NCI-H345 (cell line): ENCODE measurements around the gene ING3.
"Not testable (repeated sequence)": the region's sequence is repeated elsewhere in the genome, so short reads cannot be mapped to it uniquely, and the experiment has no call there.

Experiments used
- DNase-seq: peaks from one replicate; lab custom pipeline; 2025; lab: John Stamatoyannopoulos, UW

The ING3 gene

DNA sequence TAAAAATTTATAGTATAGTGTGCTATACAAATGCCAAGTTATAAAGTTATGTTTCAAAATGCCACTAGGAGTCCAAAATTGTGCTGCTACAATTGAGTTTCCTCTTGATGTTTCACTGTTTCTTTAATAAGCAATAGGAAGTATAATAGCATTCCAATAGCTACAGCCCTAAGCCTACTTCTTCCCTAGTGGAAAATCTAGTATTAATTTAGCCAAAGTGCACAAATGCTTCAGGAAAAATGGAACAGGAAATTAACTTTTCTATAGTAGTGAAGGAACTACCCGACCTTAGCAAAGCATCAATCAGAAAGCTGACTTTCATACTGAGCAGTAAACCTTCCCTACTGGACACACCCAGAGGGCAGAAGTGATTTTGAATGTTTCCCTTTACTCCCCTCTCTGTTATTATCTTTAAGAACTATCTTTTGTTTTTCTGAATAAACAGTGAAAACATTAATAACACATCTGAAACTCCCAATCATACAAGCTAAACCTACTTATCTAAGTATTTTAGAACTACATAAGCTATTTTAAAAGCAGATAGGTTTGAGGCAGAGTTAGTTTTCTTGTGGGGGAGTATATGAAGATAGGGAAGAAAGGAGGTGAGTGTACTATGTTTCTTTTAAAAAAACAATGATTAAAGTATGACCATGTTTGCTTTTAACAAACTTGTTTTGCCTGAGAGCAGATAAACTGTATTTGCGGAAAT lies 51.6 kb downstream of the ING3 start:
- no peak for DNase-seq

DNA sequence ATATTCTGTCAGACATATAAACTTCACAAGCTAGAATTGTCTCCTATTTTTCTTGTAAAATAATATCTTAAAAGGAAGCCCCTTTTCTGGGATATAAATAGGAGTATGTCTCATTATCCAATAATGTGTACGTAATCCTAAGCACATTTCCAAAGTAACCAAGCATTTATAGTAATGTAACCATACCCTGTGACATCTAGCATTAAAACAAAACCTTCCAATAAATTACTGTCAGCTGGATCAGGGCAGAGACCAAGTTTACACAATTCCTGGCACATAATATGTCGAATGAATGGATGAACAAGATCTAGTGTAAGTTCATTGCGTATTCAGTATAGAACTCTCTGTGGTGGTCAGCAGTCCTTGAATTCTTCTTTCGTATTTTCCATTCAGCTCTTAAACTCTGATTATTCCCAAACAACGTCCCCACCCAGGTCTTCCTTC lies 52.2 kb downstream of the ING3 start:
- DNase-seq: no peak

DNA sequence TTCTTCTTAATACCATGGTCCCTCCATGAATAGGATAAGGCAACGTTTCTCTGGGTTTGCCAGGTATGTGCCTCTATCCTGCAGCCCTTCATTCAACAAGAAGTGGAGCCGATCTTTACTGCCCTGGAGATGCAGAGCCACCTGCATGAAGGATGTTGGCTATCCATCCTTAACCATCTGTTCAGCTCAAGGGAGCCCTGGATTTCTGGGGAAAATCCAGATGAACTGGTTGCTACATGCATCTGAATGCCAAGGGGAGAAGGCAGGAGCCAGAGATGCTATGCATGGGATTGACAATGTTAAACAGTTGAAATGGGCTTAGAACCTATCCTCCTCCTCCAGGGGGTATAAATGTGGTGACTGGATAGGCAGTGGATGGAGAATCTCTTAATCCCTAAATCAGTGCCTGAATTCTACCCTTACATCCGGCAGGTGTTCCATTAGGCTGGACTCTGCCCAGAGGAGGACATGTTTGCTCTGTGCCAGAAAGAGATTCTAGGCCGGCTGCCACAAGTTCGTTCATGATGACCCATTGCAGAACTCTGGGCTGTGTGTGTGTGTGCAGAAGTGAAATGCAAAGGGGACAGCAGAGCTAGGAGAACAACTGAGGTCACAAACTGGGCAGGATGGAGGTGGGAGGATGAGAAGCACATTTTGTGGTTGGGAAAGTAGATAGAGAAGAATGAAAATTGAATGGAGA lies 53.6 kb downstream of the ING3 start:
- DNase-seq: no peak

DNA sequence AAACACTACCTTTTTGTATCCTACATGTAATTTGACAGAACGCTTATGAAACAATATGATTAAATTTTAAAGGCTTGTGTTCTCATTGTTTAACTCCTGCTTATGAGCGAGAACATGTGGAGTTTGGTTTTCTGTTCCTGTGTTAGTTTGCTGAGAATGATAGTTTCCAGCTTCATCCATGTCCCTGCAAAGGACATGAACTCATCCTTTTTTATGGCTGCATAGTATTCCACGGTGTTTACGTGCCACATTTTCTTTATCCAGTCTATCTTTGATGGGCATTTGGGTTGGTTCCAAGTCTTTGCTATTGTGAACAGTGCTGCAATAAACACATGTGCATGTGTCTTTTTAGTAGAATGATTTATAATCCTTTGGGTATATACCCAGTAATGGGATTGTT lies 54.5 kb downstream of the ING3 start:
- DNase-seq: not testable (repeated sequence)

DNA sequence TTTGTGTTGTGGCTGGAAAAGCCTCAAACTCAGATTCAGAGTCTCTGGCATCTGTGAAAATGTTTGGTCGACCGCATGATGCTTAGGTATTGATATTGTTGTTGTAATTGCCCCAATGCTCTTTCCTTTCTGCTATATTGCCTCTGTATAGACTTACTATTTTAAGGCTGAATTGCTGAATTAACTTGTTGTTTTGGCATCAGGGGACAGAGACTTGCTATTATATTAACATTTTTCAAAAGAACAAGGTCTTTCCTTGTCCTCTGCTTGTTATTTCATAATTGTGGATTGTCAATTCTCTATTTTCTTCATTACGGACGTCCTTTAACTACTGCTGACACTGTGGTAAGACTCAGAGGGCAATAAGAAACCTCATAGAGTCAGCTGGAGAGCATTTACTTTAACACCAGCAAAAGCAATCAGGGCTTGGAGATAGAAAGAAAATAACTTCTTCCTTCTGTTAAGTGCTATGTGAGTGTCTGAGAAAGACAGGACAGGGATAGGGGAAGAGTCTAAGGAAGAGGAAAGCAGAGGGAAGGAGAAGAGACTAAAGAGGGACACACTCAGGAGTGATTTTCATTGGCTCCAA lies 55.5 kb downstream of the ING3 start:
- no peak for DNase-seq

DNA sequence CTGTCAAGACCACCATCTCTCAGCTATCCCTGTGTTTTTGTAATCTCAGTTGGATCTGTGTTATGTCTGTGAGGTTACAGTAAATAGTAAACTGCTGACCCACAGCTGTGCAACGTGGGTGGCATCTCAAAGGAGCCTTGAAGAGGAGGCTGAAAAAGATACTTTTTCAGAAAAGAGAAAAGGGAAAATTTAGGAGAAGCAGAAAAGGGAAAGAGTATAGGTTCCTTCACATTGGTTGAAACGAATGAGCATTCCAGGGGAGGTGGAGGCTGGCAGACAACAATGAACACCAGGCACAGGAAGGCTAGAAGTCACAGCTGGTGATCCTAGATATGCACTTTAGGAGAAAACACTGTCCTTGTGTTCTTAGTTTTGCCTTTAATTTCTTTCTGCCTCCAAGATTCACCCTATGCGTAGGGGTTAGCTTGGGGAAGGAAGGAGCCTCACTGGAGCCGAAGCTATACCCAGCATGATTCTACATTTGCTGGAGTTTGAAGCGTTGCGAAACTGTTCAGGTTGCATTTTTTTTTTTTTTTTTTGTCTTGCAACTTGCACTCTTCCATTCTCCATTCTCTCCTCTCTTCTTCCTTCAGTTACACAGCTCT lies 56.2 kb downstream of the ING3 start:
- no peak for DNase-seq

DNA sequence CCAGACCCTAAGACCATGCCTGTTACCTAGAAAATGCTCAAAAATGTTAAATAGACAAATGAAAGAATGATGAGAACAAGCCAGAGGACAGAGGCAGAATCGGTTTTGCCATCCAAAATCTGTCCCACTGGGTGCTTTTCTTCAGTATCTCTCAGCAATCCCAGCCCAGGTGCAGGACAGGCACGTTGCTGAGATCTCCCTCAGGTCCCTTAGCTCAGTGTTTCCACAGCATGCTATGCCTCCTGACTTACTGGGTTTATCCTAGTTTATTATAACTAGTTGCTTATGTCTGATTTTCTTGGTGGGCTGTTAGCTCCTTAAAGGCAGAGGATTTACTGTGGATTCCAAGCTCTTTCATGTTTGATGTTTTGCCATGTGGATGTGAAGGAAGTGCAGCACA lies 58.2 kb downstream of the ING3 start:
- DNase-seq: no peak

DNA sequence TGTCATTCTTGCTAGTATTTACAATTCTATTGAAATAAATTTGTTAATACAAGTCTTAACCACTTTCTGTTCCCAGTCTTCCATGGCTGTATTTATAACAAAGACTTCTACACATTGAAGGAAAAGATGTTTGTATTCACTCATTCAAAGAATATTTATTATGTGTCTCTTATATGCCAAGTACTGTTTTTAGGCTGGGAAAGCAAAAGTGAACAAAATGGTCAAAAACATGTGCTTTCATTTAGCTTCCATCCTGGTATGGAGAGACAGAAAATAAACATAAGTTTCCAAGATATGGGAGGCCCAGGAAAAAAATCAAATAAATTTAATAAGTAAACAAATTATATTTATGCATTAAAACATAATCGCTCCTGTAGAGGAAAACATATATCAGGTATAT lies 60.8 kb downstream of the ING3 start:
- DNase-seq: no peak

DNA sequence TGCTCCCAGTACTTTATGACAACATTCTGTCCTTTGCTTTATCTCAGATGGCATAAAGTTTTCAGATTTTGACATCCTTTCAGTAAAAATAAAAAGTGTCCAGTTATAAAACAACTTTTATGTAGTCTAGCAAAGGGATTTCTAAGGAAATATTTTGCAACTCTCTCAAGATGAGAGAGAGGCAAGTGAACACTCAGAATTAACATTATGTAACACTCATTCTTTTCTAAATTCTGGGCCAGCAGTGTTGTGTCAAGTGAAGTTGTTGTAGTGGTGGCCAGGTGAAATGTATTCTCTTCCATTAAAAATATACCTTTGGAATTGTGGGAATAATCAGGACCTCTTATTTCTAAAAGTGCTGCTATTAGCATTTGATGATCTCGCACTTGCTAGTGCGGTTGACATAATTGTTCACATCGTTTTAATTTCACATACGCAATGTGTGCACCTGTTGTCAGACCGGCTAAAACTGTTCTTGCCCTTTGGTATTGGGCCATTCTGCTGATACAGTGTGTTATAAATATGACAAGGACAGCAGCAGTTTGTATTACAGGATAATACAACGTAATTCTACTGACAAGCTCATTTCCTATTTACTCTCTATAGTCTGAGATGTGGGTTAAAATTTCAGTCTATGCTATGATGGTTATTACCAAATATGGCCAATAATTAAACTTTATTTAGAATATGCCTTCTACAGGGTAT lies 61.7 kb downstream of the ING3 start:
- no peak for DNase-seq

DNA sequence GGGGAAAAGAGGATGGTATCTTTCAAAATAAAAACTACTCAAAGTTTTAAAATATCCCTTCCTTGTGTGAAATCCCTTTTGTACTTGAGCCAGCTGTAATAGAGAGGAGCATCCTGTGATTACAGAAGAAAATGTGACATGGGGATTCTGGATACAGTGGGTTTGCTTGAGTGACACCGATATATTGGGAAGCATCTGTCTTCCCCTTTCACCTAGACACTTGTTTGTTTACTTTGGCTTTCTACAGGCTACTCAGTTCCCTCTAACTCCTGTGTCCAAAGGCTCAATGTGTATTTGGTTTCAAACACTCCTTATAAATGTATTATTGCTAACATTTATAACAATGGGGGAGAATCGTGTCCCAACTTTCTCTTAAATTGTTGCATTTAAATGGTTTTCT lies 62.3 kb downstream of the ING3 start:
- no peak for DNase-seq

DNA sequence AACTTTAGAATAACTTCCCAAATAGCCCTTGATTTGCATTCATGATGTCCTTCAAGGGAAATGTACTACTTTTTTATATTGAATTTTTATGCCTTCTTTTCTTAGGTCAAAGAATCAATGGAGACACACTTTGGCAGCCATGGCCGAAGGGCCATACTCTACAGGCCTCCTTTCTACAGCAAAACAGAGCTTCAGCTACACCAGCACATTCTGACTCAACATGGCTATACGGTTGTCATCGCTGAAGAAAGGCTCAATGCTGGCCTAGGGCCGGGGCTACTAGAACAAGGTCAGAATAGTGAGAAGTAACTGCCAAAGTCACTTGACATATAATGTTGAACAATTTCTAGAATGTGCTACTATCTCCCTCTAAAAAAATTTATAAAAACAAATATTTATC lies 65.0 kb downstream of the ING3 start:
- no peak for DNase-seq

DNA sequence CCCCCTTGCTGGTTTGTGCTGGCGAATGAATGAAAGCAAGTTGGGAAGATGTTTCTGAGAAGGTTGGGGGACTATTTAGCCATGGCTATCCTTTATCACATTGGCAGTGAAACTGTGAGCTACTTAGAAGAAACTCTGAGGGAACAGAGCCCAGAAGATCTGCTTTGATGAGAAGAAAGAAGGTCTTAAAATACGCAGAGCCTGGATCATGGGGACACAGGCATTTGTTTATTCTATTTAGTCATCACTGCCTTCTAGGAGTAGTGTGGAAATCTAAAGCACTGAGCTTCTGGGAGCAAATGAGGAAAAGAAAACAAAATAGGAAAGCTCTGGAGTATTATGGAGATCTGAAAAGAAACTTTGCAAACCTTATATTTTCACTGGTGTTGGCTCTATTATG lies 66.4 kb downstream of the ING3 start:
- no peak for DNase-seq

DNA sequence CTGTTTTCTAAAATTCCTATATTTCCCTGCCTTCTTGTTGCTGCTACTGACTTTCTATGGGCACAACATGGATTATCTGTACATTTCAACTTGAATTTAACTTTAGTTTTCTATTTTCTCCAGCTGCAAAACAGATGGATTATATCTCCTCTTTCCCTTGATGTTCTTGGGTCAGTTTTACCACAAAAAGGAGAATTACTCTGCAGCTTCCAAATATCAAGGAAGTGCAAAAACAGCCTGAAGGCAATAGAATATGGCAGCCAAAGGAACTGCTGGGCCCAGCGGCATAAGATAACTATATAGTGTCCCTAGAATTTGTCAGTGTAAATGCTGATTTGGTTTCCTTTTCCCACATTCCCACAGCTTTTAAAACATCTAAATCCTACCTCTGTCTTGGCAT lies 67.0 kb downstream of the ING3 start:
- DNase-seq: no peak

DNA sequence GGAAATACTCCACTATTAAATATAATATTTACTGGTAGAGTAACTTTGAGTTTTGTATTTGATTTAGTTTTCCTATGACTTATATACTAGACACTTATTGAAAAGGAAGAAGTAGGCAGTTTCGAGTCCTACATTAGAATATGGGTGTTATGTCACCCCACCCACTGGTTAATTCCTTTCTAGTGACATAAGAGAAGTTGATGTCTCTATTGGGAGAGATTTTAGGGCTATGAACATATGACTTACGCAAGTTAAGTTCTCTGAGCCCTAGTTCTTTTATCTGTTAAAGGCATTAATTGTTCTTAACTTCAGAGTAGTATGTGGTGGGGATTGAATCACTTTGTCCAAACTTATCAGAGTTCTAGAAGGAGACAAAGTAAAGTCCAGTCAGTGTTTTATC lies 68.4 kb downstream of the ING3 start:
- DNase-seq: no peak

DNA sequence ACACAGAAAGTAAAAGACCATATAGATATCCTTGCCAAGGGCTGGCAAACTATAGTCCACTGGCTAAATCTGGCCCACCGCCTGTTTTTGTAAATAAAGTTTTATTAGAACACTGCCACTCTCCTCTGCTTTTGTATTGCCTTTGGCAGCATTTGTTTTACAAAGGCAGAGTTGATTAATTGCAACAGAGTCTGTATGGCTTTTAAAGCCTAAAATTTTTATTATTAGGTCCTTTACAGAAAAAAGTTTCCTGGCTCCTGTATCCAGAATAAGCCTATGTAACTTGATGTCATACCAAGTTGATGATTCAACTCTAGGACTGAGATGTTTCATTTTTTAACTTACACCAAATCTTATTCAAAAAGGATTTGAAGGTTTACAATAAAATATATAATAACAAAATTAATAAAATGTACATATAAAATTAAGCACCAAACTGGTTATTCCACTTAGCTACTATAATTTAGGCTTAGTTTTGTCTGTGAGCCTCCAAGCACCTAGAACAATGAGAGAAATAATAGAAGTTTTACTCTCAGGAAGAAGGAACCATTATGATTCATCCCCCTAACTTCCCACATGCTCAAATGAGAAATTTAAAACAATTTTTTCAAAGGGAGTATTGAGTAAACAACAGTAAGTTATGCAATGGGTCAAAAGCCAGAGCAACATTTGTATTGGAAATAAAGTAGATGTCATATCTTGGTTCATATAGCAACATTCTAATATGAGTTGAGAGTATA lies 69.8 kb downstream of the ING3 start:
- no peak for DNase-seq

DNA sequence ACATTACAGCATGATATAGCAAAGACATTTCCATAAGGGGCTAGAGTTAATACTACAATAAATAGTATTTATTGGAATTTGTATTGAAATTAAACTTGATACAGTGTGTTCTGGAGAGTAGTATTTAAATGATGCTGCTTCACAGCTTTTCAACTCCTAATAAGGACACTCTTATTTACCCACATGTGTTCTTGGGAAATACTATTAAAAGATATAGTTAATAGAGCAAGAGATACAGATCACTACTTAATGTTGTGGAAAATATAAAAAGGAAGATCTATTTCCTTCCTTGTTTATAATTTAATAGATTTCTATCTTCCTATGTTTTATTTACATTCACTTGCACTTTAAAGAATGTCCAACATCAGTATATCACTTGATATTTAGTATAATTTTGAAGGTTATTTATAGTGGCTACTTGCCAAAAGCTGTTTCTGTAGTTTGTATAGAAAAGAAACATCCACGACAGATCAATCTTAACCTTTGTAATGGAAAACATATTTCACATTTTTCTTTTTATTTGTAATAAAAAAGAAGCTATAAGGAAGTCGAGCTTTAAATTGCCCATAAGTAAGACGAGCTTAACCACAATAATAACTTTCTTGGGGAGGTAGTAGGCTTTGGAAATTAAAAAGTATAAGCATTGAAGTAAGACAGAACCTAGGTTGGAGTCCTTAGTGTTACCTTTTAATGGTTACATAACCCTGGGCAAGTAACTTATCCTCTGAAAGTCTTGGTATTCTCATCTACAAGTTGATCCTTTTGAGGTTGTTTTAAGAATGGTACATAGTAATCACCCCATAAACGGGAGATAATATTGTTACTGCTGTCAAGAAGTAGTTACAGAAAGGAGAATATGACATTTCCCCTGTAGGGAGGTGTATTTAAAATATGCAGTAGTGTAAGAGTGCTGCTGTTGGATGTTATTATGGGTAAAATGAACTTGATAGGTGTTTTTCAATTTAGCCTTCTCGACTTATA lies 70.7 kb downstream of the ING3 start:
- no peak for DNase-seq

DNA sequence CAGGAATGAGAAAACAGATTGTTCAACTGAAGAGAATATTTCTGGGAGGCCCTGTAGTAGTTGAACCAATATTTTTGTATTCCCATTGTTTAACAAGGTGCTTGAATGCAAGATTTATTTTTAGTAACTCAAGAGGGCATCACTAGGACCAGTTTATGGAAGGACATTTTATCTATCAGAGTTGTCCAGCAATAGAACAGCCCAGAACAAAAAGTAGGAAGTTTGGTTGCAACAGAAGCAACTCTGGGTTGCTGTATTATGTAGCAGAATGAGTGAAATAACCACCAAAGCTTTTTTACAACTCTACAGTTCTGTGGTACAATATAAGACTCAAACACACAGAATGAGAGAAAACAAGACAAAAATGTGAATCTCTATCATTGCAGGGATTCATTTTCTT lies 72.6 kb downstream of the ING3 start:
- DNase-seq: no peak

DNA sequence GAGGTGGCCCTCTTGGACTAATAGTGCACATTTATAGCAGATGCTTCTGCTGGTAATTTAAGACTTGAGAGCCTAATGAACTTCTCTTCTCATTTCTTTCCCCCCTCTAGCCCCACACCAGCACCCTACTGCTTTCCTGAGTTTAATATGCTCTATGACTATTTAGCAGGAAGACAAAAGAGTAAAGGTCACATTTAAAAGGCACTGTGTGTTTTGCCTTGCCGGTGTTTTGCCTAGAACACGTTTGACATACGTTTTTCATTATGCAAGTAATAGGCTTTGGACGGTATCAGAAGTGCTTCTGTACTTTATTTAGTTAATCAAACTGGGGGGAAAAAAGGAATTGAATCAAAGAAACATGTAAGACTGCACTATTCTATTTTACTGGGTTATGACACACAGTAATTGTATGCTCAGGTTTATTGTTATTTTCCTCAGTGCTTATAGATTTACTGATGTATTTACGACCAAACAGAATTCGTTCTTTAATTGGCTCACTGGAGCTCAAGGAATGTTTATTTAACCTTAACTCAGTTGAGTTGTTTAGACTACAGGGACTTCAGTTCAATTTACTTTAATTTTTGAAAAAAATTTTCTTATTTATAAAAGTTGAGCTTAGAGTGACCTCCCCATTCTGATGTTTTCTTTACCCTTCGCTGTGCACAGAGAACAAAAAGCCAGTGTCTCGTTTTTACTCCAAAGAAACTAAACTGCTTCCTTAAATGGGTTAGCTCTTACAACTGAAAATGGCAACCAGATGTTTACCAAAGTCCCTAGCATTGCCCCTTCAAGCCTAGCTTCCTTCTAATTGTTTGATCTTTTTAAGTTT lies 73.3 kb downstream of the ING3 start:
- no peak for DNase-seq

DNA sequence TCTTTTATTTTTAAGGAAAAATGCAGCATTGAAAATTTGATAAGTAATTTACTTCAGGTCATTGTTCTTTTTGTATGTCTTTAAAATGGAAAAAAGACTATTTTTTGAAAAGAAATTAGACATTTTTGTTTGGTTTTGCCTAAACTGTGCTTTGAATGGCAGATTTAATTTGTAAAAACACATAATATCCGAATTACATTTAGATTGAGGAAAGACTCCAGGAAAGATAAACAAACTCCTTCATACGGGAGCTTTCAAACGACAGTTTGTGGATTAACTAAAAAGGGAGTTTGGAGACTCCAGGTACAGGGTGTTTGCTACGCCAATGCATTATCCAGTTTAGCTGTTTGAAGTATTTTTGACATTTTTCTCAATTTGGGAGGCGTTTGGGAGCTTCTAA lies 74.0 kb downstream of the ING3 start:
- DNase-seq: no peak

DNA sequence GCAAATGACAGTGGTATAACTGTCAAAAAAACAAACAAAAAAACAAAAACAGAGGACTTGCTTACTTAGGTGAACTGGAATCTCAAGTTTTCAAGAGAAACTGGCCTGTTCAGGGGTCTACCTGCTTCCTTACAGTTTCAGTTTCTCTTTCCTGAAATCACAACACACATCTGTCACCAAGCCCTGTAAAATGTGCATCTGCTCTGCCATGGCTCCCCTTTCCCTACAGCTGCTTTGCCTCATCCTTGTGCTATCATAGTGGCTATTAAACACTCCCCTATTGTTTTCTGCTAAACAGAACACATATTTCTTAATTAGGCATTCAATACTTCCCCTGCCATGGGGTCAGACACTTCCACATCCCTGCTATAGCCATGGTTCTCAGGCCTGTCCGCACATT lies 75.6 kb downstream of the ING3 start:
- DNase-seq: no peak
